GM21423 (cell line): ENCODE results near the gene SMIM34.
"Not testable (repeated sequence)": the region's sequence is repeated elsewhere in the genome, so short reads cannot be mapped to it uniquely, and the experiment has no call there.

Experiments used
- ATAC-seq: cut with Tn5 transposase; IDR thresholded peaks from one replicate; pipeline ENCODE4 v1.9.1; 2021; ENCODE audit warnings: mild to moderate bottlenecking, moderate library complexity; ENCODE audit not compliant: unreplicated experiment

Gene SMIM34

DNA sequence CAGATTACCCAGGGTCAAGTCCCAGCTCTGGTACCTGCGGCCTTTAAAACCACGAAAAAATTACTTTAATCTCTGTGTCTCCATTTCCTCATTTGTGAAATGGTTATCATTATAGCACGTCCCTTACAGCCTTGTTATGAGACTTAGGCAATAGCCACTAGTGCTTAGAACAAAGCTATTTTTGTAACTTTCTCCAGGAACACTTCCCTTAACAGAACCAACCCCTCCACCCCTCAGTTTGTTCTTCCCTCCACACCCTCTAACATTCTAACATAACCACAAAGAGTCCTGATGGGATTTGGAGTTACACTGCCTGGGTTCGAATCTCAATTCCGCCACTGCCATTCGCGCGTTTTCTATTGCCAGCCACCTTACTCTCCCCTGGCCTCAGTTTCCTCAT lies 49.3 kb downstream of the SMIM34 start:
- ATAC-seq, result not testable (repeated sequence)

DNA sequence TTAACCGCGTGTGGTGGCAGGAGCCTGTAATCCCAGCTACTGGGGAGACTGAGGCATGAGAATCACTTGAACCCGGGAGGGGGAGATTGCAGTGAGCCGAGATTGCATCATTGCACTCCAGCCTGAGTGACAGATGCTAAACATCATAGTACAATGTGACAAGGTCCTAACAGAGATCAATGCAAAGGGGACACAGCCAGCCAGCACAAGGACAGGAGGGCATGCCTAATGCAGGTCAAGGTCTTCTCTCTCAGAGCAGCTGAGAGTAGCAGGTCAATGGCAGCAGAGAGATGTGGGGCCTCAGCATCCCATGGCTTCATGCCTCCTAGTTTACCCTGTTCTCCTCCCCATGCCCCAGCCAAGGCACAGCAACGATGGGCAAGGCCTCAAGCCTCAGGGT lies 51.4 kb downstream of the SMIM34 start:
- ATAC-seq, result no peak

DNA sequence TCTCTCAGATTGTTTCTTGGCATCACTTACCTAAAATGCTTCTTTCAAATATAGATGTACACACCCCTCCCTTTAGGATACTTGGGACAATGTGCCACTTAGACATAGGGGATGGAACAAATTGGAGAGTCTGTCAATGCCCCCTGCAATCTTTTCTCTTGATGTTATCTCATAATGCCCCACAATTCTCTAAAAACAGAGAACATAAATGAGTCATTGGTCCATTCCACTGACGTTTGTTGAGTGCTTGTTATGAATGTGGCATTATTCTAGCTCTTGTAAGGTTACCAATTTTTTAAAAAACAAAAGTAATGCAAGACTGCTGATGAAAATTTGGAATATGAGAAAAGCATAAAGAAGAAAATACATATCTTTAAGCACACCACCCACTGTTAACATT lies 54.0 kb downstream of the SMIM34 start:
- ATAC-seq, result no peak
